Thyroid gland (tissue), 4 donors: Measurements from ENCODE around the gene FHOD3.

Source experiments
- CTCF ChIP-seq, 6 experiments: fragments of 200-600 bp in 3 of 6; fragments of 450-650 bp in 3 of 6; sonication (generic) in 3 of 6; IDR thresholded peaks; one replicate each; pipeline ENCODE4 v1.5.1; 2016 to 2019; ENCODE audit warnings: antibody characterized with exemption in 6 of 6, mild to moderate bottlenecking in 2 of 6, inconsistent platforms in 1 of 6, moderate library complexity in 1 of 6
- POLR2A ChIP-seq, 2 donors: fragments of 450-650 bp; IDR thresholded peaks; one replicate each; pipeline ENCODE4 v1.6.1; 2017; ENCODE audit warnings: antibody characterized with exemption in 2 of 2, mild to moderate bottlenecking in 2 of 2, moderate library complexity in 1 of 2

DNA sequence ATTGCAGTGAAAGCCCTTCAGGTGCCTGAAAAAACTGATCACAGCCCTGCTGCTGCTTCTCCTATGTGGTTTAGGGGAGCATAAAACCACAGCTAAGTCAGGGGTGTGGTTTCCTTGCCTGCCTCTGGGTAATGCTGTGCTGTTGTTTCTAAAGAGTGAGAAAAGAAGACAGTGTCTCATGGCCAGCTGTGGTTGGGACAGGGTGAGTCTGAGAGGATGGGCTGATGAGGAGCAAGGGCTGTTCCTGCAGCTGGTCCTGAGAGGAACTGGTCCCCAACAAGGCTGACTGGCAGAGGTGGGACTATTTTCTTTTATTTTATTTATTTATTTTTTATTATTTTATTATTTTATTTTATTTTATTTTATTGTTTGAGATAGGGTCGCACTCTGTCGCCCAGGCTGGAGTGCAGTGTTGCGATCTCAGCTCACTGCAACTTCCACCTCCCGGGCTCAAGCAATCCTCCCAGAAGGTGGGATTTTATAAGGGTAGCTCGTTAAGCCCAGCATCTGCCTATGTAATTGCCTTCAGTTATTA is 236.7 kb downstream of the FHOD3 start:
- no peak for TF ChIP-seq POLR2A (IDR thresholded peaks at IDR 0.05)
- no peak for TF ChIP-seq CTCF (IDR thresholded peaks at IDR 0.05)
